COLO668 (cell line): Measurements from ENCODE around the gene JUNB.

Experiments
- DNase-seq: peaks from one replicate; lab custom pipeline; 2025; ENCODE audit not compliant: unreplicated experiment; lab: John Stamatoyannopoulos, UW

The JUNB gene

GRCh38 chr19:12791345-12792050 is at the start of gene JUNB:
TSS of gene JUNB (plus strand) at chr19:12791486. CDS start at chr19:12791772, 286 bp downstream.
- DNase-seq: peak; percentile 96

- no peak for DNase-seq
Observed at GRCh38 chr19:12745166-12745897, 46.0 kb upstream of the JUNB start.

DNA sequence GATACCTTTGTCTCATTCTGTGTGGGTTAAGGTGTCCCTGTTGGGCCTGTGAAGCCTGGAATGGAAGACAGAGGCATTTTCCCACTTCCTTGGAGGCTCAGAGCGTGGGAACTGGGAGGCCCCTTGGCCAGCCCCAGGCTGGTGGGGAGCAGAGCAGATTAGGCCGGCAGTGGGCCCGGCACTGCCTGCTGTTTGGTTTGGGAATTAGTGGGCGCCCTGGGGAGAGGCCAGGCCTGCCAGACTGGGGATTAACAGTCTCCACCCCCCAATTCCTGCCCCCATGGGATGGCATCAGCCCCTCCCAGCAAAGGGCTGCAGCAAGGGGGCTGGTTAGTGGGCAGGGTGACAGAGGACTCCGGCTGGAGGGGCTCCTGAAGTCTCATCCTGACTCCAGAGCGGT is 42.8 kb upstream of the JUNB start:
- no peak for DNase-seq

- peak; percentile 24 for DNase-seq
Observed at GRCh38 chr19:12749938-12750521, 41.3 kb upstream of the JUNB start.

DNA sequence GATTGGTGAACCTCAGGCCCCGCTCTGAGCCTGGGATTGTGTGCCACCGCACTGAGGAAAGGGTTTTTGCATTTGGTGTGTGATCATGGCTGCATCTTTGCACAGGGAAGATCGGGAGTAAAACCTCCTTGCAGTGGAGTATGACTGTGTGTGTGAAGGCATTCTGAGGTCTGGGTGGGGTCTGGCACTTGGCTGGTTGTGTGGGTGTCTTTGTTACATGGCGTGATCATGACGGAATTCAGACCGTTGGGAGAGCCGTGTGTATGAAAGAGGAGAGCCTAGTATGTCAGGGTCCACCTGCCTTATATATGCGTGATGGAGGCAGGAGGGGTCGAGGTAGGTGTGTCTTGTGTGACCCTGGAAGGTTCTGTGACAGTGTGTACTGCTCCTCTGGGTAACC is 40.4 kb upstream of the JUNB start:
- no peak for DNase-seq

GRCh38 chr19:12751635-12752034 is 39.7 kb upstream of the JUNB start, which contains the start of gene BEST2:
TSS of gene BEST2 (plus strand) at chr19:12751791. CDS start at chr19:12752593, 802 bp downstream.
- DNase-seq: no peak

DNA sequence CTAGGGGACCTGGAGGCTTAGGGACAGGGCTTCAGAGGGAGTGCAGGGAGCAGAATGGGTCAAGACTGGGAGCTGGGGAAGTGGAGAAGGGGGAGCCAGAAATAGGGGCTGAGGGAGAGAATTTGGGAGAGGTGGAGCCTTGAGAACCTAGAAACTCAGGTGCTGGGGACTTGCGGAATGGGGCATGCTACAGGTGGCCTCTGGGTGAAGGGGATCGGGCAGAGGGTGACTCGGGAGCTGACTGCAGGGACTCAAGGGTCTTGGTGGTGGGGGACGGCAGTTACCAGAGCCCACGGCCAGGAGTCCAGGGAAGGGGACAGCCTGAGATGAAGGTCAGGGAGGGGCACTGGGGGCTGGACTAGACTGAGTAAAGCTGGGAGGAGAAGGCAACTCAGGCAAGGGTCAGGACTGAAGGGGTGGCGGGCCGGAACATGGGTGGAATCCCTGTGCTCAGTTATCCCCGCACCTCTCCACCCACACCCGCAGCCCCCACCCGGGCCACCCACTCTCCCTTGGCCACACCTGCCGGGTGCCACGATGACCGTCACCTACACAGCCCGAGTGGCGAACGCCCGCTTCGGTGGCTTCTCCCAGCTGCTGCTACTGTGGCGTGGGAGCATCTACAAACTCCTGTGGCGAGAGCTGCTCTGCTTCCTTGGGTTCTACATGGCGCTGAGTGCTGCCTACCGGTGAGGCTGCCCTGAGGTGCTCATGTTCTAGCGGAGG is 39.1 kb upstream of the JUNB start:
- DNase-seq: no peak

DNA sequence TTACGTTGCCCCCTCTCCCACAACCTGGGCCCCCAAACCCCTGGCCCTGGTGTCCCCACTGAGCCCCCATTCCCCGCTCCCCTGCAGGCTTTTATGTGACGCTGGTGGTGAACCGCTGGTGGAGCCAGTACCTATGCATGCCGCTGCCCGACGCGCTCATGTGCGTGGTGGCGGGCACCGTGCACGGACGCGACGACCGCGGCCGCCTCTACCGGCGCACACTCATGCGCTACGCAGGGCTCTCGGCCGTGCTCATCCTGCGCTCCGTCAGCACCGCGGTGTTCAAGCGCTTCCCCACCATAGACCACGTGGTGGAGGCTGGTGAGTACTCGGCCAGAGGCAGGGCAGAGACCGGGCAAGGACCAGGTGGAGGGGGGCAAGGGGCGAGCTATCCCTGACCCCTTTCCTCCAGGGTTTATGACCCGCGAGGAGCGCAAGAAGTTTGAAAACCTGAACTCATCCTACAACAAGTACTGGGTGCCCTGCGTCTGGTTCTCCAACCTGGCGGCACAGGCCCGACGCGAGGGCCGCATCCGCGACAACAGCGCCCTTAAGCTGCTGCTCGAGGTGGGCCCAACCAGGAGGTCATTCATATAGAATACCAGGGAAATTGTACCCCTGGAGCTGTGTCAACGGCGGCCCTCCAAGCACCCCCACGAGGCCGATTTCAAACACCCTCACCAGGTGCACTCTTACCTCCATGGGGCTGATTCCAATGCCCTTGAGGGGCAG is 36.7 kb upstream of the JUNB start:
- no peak for DNase-seq

DNA sequence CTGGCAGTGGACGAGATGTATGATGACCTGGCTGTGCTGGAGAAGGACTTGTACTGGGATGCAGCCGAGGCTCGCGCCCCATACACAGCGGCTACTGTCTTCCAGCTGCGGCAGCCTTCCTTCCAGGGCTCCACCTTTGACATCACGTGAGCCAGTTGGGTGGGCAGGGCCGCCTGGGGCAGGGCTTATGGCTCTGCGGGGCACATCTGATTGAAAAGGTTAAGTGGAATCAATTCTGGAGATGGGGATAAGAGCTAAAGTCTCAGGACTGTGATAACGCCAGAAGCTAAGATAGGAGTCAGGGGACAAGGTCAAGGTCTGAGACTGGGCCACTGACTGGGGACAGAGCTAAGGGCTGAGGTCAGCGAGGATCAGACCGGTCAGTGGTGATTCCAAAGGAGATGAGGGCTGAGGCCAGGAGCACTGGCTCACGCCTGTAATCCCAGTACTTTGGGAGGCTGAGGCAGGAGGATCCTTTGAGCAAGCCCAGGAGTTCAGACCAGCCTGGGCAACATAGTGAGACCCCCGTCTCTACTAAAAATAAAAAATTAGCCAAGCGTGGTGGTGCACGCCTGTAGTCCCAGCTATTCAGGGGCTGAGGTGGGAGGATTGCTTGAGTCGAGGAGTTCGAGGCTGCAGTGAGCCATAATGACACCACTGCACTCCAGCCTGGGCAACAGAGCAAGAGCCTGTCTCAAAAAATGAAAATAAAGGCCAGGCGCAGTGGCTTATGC is 35.0 kb upstream of the JUNB start:
- DNase-seq: no peak

GRCh38 chr19:12757544-12758274 is 33.6 kb upstream of the JUNB start:
- peak; percentile 79 for DNase-seq

DNA sequence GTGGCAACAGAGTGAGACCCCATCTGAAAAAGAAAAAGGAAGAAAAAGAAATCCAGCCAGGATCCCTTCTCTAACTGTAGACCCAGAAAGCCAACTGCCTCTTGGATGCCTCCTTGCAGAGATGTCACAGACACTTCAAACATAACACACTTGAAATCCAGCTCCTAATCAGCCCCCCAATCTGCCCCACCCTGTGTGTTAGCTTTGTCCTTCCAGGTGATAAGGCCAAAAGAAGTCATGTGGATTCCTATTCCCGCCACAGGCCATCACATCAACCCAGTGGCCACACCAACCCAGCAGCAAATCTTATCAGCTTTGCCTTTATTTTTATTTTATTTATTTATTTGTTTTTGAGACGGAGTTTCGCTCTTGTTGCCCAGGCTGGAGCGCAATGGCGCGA is 31.6 kb upstream of the JUNB start:
- DNase-seq: no peak

DNA sequence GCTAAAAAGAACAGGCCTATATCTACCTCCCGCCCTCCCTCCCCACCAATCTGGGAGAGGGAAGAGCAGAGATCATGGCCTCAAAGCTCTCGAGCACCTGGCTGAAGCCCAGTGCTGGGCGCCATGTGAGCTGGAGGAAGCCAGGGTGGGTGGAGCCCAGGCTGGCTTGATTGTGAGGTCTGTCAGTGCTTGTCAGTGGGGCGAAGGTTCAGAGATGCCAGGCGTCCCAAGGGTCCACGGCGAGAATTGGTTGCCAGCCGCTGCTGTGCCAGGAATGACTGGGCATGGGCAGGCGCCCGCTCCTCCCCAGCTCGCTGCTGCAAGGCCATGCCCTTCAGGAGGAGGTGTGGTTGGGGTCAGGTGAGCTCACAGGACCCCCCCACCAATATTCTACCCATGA is 28.2 kb upstream of the JUNB start:
- DNase-seq: no peak

GRCh38 chr19:12764698-12765097 is 26.6 kb upstream of the JUNB start:
- no peak for DNase-seq

- peak; percentile 60 for DNase-seq
Observed at GRCh38 chr19:12766051-12766521, 25.2 kb upstream of the JUNB start.

DNA sequence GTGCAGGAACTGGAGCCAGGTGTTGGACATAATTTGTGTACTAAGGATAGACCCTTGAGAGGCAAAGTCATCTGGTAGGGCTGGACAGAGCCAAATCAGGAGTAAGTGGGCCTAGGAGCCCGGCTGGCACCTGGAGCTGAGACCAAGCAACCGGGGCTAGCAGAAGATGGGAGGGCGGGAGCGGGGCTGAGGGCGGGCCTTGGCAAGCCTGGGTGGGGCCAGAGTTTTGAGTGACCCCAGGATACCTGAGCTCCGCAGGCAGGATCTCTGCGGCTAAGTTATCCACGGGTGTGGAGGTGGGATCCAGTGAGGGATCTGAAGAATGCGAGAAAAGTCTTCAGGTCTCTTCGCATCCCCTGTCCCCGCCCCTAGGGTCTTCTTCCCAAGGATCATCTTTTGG is 24.1 kb upstream of the JUNB start:
- DNase-seq: no peak

- no peak for DNase-seq
Observed at GRCh38 chr19:12767666-12768065, 23.6 kb upstream of the JUNB start.

DNA sequence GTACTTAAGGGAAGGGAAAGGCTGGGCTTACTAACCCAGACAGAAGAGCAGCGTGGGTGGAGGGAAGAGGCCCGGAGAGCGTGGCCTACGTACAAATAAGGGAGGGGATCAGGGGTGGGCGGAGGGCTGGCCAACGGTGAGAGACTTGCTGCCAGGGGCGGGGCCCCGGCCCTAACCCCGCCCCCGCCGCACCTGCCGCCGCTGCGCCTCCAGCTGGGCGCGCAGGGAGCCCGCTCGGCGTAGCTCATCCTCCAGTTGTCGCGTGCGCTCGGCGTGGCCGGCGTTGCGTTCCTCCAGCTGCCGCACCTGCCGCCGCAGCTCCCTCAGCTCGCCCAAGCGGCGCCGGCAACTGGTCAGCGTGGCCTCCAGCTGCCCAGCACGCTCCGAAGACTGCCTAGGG is 21.6 kb upstream of the JUNB start:
- DNase-seq: peak; percentile 94

- DNase-seq: no peak
Observed at GRCh38 chr19:12770922-12771321, 20.4 kb upstream of the JUNB start.

GRCh38 chr19:12772323-12772722 is 19.0 kb upstream of the JUNB start:
- DNase-seq: no peak
